Smooth muscle cell of the coronary artery (primary cell): ENCODE measurements around the gene OR2T27. TPM values are rescaled to one million over a fixed set of nuclear protein-coding genes. Genes with fewer than 3 reads are reported as not detected.

Experiments used
- total RNA-seq: library from RNA; depleted of rRNA; stranded (reverse); fragments of >200 nt; gene quantifications from 2 replicates; pipeline ENCODE4 v1.2.3, GENCODE V29; 2014; ENCODE audit warnings: low replicate concordance

The OR2T27 gene
- not detected in 2 replicates for total RNA-seq

GRCh38 chr1:248655354-248655753, at the start of gene OR2T27:
OR2T27 (minus strand) TSS chr1:248655528; CDS start chr1:248650884, 4,644 bp downstream.

GRCh38 chr1:248702714-248703113, 47.4 kb upstream of the OR2T27 start, which contains the start of gene OR14I1:
OR14I1 (minus strand) TSS chr1:248702766.

GRCh38 chr1:248645178-248645577, 10.2 kb downstream of the OR2T27 start, which contains the start of gene OR2T35:
OR2T35 (minus strand) TSS chr1:248645278; CDS start chr1:248639258, 6,020 bp downstream.

GRCh38 chr1:248634991-248635390, 20.3 kb downstream of the OR2T27 start, which contains the start of gene OR2T11:
OR2T11 (minus strand) TSS chr1:248635091; CDS start chr1:248627128, 7,963 bp downstream.

Other genes with a start within 250 kb of the OR2T27 start
- not detected in 2 replicates for gene OR2T2, start 209.9 kb downstream of the OR2T27 start, total RNA-seq
- not detected in 2 replicates for gene OR2T3, start 182.2 kb downstream of the OR2T27 start, total RNA-seq
- not detected in 2 replicates for gene OR2T5, start 166.9 kb downstream of the OR2T27 start, total RNA-seq
- gene OR2G6, start 147.5 kb downstream of the OR2T27 start, total RNA-seq: not detected in 2 replicates
- not detected in 2 replicates for gene OR2T29, start 92.8 kb downstream of the OR2T27 start, total RNA-seq
- not detected in 2 replicates for gene OR2T34, start 80.8 kb downstream of the OR2T27 start, total RNA-seq
- not detected in 2 replicates for gene OR2T10, start 57.8 kb downstream of the OR2T27 start, total RNA-seq
- gene OR2T11, start 20.4 kb downstream of the OR2T27 start, total RNA-seq: not detected in 2 replicates
- gene OR2T35, start 10.2 kb downstream of the OR2T27 start, total RNA-seq: not detected in 2 replicates
- not detected in 2 replicates for gene OR14I1, start 47.2 kb upstream of the OR2T27 start, total RNA-seq
- gene LYPD8, start 100.2 kb upstream of the OR2T27 start, total RNA-seq: 0.30 and 0.35 TPM in 2 replicates
- gene SH3BP5L, start 170.4 kb upstream of the OR2T27 start, total RNA-seq: 22.6 and 26.7 TPM in 2 replicates
- 9.7 and 23.8 TPM in 2 replicates for gene ZNF672, start 182.7 kb upstream of the OR2T27 start, total RNA-seq
- gene ZNF692, start 203.6 kb upstream of the OR2T27 start, total RNA-seq: 10.1 and 20.4 TPM in 2 replicates